Right cardiac atrium (tissue), 5 donors: ENCODE results near the gene PRLH. TPM values are rescaled to one million over a fixed set of nuclear protein-coding genes. Genes with fewer than 3 reads are reported as not detected.

Source experiments
- ATAC-seq, 2 donors: fragments of 200-7000 bp; cut with Tn5 transposase; one replicate each; pipeline versions ENCODE4 v1.8.0 to v1.9.1; 2020; ENCODE audit warnings: moderate library complexity in 2 of 2, mild to moderate bottlenecking in 1 of 2
- DNase-seq, 3 donors: peaks; one replicate each; pipeline ENCODE4 v3.0.0-alpha.2; 2020
- H3K27ac ChIP-seq: one replicate; pipeline ENCODE4 v1.5.1; 2013; ENCODE audit warnings: mild to moderate bottlenecking, low read length, control low read depth, moderate library complexity
- H3K27me3 ChIP-seq: one replicate; pipeline ENCODE4 v1.6.1; 2013; ENCODE audit not compliant: control insufficient read depth, insufficient read depth
- H3K4me1 ChIP-seq: one replicate; pipeline ENCODE4 v1.6.1; 2013; ENCODE audit warnings: low read length; ENCODE audit not compliant: control insufficient read depth, insufficient read depth
- H3K4me3 ChIP-seq: one replicate; pipeline ENCODE4 v1.5.1; 2013; ENCODE audit warnings: low read length, control low read depth
- H3K9me3 ChIP-seq: one replicate; pipeline ENCODE4 v1.6.1; 2013; ENCODE audit warnings: low read length; ENCODE audit not compliant: control insufficient read depth
- WGBS: extraction: QIAGEN DNeasy Blood & Tissue Kit; methylation state at CpG from one replicate; pipeline ENCODE4 v1.1.7; 2013; 5-methylcytosine and 5-hydroxymethylcytosine counted together
- intact Hi-C, 4 donors: fragments of 100-400 bp; cut with DNase I; formaldehyde crosslinking; loops; one replicate each; pipeline versions ENCODE4 v1.11.0 to v1.14.0; 2022 to 2023
- polyA plus RNA-seq: library from polyadenylated mRNA; stranded (reverse); fragments of 200-250 nt; gene quantifications from one replicate; pipeline ENCODE4 v1.2.3, GENCODE V29; 2013
- total RNA-seq, 4 donors: library from RNA; stranded (reverse); fragmentation: NEBNext Ultra II Directional; extraction: Animal tissue kit (Norgen Biotek cat#: 25700); gene quantifications; one replicate each; pipeline ENCODE4 v1.2.1, GENCODE V29; 2021
- donor health status: healthy with polysubstance abuse.
- donor health status: DM: no; HTN: yes; CAD: no.
- donor health status: DM: no; HTN: no; CAD: no.
- donor health status: DM: no; HTN: yes; CAD: no; lungs with severe emphysema.
- donor health status: DM: yes; HTN: yes; CAD: no.

The PRLH gene
- total and polyA plus RNA-seq, 5 donors = not detected

GRCh38 chr2:237552908-237553307, 13.5 kb upstream of the PRLH start:
- ATAC-seq = no peak

GRCh38 chr2:237553948-237554347, 12.4 kb upstream of the PRLH start:
- DNase-seq (no peak), ATAC-seq (no peak)
- peaks cover 1% of the 10 kb centered on the region for H3K4me1 ChIP-seq
- 84% methylated on average over 7 of the region's 7 CpGs for WGBS
- no peaks in the 10 kb centered on the region for H3K9me3 ChIP-seq
- no peak overlapping the region for H3K27ac ChIP-seq
- H3K4me3 ChIP-seq = no peak overlapping the region
- H3K27me3 ChIP-seq = no peaks in the 10 kb centered on the region
- intact Hi-C loops = loop anchor here in 1 of 4 donors (10.0 kb wide), 1 partner anchor 129 kb away; no protein-coding TSS in a partner anchor

More at GRCh38 chr2:237552908-237553307, 13.5 kb upstream of the PRLH start:
- no peaks in the 10 kb centered on the region for H3K9me3 ChIP-seq
- intact Hi-C loops = loop anchor here in 1 of 4 donors (10.0 kb wide), 1 partner anchor 128 kb away; no protein-coding TSS in a partner anchor
- H3K4me1 ChIP-seq = no peaks in the 10 kb centered on the region
- DNase-seq = no peak
- WGBS = 92% methylated on average over 6 of the region's 6 CpGs
- no peak overlapping the region for H3K4me3 ChIP-seq
- no peak overlapping the region for H3K27ac ChIP-seq
- H3K27me3 ChIP-seq = no peaks in the 10 kb centered on the region

DNA sequence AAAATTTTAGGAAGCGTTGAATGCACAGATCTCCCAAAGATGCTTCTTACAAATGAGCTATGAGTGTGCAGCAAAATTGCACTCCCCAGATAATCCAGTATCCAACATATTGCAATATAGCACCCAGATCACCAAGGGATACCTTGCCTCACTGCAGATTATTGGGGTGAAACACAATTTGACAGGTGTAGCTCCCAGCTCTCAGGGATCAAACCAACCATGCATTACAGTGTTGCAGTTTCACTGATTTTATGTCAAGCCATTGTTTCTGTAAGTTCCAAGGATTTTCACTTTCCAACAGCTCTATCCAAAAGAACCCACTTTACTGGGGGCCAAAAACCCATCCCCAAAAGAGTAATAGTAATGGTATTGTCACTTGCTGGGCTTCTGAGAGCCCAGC, 10.8 kb upstream of the PRLH start:
- Histone ChIP-seq H3K27me3 (no peaks in the 10 kb centered on the region), H3K27ac (no peak overlapping the region), H3K9me3 (no peaks in the 10 kb centered on the region), H3K4me3 (no peak overlapping the region), H3K4me1 (peaks cover 8% of the 10 kb centered on the region)
- ATAC-seq = no peak
- intact Hi-C loops = loop anchor here in 1 of 4 donors (10.0 kb wide), 1 partner anchor 131 kb away; no protein-coding TSS in a partner anchor
- WGBS = 97% methylated on average over 1 of the region's 1 CpG
- DNase-seq = no peak

DNA sequence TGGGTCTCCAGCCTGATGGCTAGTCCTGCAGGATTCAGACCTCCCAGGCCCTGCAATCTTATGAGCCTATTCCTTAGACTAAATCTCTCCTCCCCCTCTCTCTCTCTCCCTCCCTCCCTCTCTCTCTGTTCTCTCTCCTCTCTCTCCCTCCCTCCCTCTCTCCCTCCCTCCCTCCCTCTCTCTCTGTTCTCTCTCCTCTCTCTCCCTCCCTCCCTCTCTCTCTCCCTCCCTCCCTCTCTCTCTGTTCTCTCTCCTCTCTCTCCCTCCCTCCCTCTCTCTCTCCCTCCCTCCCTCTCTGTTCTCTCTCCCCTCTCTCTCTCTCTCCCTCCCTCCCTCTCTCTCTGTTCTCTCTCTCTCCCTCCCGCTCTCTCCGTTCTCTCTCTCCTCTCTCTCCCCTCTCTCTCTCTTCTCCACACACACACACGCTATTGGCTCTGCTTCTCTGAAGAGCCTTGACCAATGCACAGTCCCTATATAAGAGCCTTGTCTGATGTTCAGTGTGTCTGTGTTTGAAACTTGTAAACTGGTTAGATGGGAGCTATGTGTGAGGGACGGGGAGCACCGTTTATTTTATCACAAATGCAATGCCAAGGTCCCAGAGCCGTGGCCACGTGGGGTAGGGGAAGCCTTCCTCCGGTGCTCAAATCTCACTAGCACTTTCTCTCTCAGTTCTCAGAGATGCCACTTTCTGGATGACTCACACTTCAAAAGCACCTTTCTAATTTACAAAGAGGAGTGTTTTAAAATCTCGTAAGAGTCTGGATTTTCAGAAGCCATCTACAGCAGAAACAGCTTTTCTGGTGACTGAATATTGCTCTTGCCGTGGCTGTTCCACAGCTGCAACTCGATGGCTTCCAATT, 9.4 kb upstream of the PRLH start:
- no peak overlapping the region for H3K27ac ChIP-seq

DNA sequence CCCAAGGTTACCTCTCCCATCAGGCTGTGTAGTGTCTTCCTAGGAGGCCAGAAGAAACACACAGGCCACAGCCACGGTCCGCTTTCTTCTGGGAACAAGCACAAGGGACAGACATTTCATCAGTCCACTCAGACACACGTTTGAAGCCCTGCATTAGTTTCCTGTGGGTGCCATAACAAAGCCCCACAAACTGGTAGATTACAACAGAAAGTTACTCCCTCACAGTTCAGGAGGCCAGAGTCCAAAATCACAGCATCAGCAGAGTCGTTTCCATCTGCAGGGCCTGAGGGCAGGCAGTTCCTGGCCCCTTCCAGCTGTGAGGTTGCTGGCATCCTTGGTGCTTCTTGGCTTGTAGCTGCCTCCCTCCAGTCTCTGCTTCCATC, 8.8 kb upstream of the PRLH start:
- intact Hi-C loops = loop anchor here in 1 of 4 donors (10.0 kb wide), 1 partner anchor 133 kb away; no protein-coding TSS in a partner anchor
- H3K27ac ChIP-seq = no peak overlapping the region

More for the DNA sequence above, 9.4 kb upstream of the PRLH start:
- DNase-seq = no peak
- Histone ChIP-seq H3K4me3 (no peak overlapping the region), H3K27me3 (no peaks in the 10 kb centered on the region), H3K9me3 (no peaks in the 10 kb centered on the region), H3K4me1 (peaks cover 8% of the 10 kb centered on the region)
- intact Hi-C loops = loop anchor here in 1 of 4 donors (10.0 kb wide), 1 partner anchor 132 kb away; no protein-coding TSS in a partner anchor
- peak in 1 of 2 donors; percentile 14 for ATAC-seq
- 60% methylated on average over 11 of the region's 11 CpGs for WGBS

GRCh38 chr2:237558961-237559641, 7.3 kb upstream of the PRLH start:
- 49% methylated on average over 22 of the region's 22 CpGs for WGBS
- H3K27me3 ChIP-seq = no peaks in the 10 kb centered on the region
- intact Hi-C loops = loop anchor here in 1 of 4 donors (10.0 kb wide), 1 partner anchor 134 kb away; no protein-coding TSS in a partner anchor
- H3K9me3 ChIP-seq = no peaks in the 10 kb centered on the region
- H3K4me3 ChIP-seq = no peak overlapping the region
- no peak overlapping the region for H3K27ac ChIP-seq
- DNase-seq (peak; percentile 72 to 87 (median 81)), ATAC-seq (peak; percentile 32 to 51)
- peaks cover 8% of the 10 kb centered on the region for H3K4me1 ChIP-seq

More for the DNA sequence above, 8.8 kb upstream of the PRLH start:
- Histone ChIP-seq H3K9me3 (no peaks in the 10 kb centered on the region), H3K27me3 (no peaks in the 10 kb centered on the region), H3K4me1 (peaks cover 8% of the 10 kb centered on the region), H3K4me3 (no peak overlapping the region)
- WGBS = 59% methylated on average over 4 of the region's 4 CpGs
- no peak for ATAC-seq
- DNase-seq = no peak

GRCh38 chr2:237561221-237561620, 5.2 kb upstream of the PRLH start:
- ATAC-seq (no peak), DNase-seq (peak in 1 of 3 donors; percentile 40)
- no peaks in the 10 kb centered on the region for H3K9me3 ChIP-seq
- H3K4me3 ChIP-seq = no peak overlapping the region
- intact Hi-C loops = loop anchor here in 1 of 4 donors (2.0 kb wide), 1 partner anchor 40 kb away; no protein-coding TSS in a partner anchor
- H3K4me1 ChIP-seq = peaks cover 8% of the 10 kb centered on the region
- WGBS = 84% methylated on average over 7 of the region's 7 CpGs
- no peak overlapping the region for H3K27ac ChIP-seq
- no peaks in the 10 kb centered on the region for H3K27me3 ChIP-seq

DNA sequence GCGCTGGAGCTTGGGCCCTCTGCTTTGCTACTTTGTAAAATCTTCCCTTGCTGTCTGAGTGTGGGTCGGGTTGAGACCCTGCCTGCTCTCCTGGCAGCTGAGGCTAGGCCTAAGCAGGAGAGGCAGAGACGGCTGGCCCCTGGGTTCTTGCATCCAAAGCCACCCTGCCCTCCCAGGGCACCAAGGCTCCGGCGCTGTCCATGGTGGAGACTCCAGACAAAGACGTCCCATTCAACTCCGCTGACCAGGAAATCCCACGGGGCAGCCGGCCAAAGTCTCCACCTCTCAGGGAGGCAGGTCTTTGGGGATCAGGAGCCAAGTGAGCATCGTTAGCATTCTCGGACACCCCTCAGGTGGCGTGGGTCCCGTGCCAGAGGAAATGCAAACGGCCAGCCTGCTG, 2.6 kb upstream of the PRLH start:
- no peaks in the 10 kb centered on the region for H3K27me3 ChIP-seq
- no peaks in the 10 kb centered on the region for H3K9me3 ChIP-seq
- DNase-seq (peak in 1 of 3 donors; percentile 69), ATAC-seq (no peak)
- intact Hi-C loops = no loop called here
- no peak overlapping the region for H3K4me3 ChIP-seq
- H3K4me1 ChIP-seq = peaks cover 8% of the 10 kb centered on the region
- no peak overlapping the region for H3K27ac ChIP-seq
- WGBS = 22% methylated on average over 14 of the region's 14 CpGs

GRCh38 chr2:237564526-237565131, 1.7 kb upstream of the PRLH start:
- H3K4me3 ChIP-seq = no peak overlapping the region
- DNase-seq (no peak), ATAC-seq (no peak)
- WGBS = 73% methylated on average over 14 of the region's 14 CpGs
- H3K27me3 ChIP-seq = no peaks in the 10 kb centered on the region
- H3K9me3 ChIP-seq = no peaks in the 10 kb centered on the region
- no peak overlapping the region for H3K27ac ChIP-seq
- H3K4me1 ChIP-seq = peaks cover under 1% of the 10 kb centered on the region
- intact Hi-C loops = no loop called here

- ATAC-seq (no peak), DNase-seq (no peak)
- intact Hi-C loops = no loop called here
- Histone ChIP-seq H3K9me3 (no peaks in the 10 kb centered on the region), H3K27me3 (no peaks in the 10 kb centered on the region), H3K4me3 (no peak overlapping the region), H3K27ac (no peak overlapping the region), H3K4me1 (no peaks in the 10 kb centered on the region)
- WGBS = 96% methylated on average over 1 of the region's 1 CpG
Measured at GRCh38 chr2:237565974-237566373, 400 bp upstream of the PRLH start.
